BE2C (cell line): ENCODE data around the gene KCNAB2.

ENCODE experiments used
- DNase-seq: peaks from one replicate; pipeline ENCODE4 v3.0.0-alpha.2; 2020
- H3K27me3 ChIP-seq: fragments of 250-450 bp; sonication (Bioruptor Pico); 2 replicates; pipeline ENCODE4 v1.5.1; 2020; ENCODE audit warnings: mild to moderate bottlenecking
- H3K36me3 ChIP-seq: fragments of 250-450 bp; sonication (Bioruptor Pico); 2 replicates; pipeline ENCODE4 v1.5.1; 2020; ENCODE audit warnings: mild to moderate bottlenecking
- H3K4me1 ChIP-seq: fragments of 250-450 bp; sonication (Bioruptor Pico); 2 replicates; pipeline ENCODE4 v1.5.1; 2020
- H3K4me3 ChIP-seq: 2 replicates; pipeline ENCODE4 v1.5.1; 2011; ENCODE audit warnings: low read depth, low read length
- H3K9me3 ChIP-seq: fragments of 250-450 bp; sonication (Bioruptor Pico); 2 replicates; pipeline ENCODE4 v1.5.1; 2020
- CTCF ChIP-seq: IDR thresholded peaks from 2 replicates; pipeline ENCODE4 v1.5.1; 2012; ENCODE audit warnings: mild to moderate bottlenecking, low read depth, low read length

The KCNAB2 gene

DNA sequence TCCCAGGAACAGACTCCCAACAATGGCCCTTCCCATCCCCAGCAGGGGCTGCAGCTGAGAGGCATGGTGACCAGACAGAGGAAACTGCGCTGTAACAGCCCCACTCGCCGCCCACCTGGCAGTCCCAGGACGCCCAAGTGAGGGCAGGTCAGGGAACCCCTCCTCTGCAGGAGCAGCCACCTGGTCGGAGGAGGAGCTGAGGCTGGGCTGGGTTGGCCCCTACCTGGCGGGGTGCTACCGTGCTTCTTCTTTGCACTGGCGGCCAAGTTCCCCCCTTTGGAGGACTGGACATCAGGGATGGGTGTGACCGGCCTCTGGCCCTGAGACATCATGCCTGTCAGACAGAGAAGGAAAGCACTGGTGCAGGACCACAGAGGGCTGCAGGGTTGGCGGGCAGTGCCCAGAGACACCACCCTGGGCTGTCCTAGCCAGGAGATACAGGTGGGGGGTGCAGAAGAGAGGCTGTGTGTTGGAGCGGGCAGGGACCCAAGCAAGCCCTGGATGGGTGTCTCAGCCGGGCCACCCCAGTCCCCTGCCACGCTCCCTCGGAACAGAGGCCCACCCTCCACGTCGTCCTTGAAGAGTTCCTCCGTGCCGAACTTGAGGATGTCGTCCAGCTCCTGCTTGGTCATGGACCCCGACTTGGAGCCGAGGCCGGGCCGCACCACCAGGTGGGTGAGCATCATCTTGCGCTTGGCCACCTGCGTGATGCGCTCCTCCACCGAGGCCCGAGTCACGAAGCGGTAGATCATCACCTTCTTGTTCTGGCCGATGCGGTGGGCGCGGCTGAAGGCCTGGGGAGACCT, 82.8 kb downstream of the KCNAB2 start:
- no peaks in the 10 kb centered on the region for H3K4me1 ChIP-seq
- H3K4me3 ChIP-seq = no peak overlapping the region
- DNase-seq = no peak
- no peak for TF ChIP-seq CTCF
- no peaks in the 10 kb centered on the region for H3K27me3 ChIP-seq
- no peaks in the 10 kb centered on the region for H3K9me3 ChIP-seq
- no peaks in the 10 kb centered on the region for H3K36me3 ChIP-seq

- no peaks in the 10 kb centered on the region for H3K9me3 ChIP-seq
- H3K36me3 ChIP-seq = no peaks in the 10 kb centered on the region
- no peak for DNase-seq
- no peaks in the 10 kb centered on the region for H3K4me1 ChIP-seq
- no peak for TF ChIP-seq CTCF
- no peak overlapping the region for H3K4me3 ChIP-seq
- no peaks in the 10 kb centered on the region for H3K27me3 ChIP-seq
Measured at GRCh38 chr1:6129313-6129712, 83.6 kb downstream of the KCNAB2 start.

- no peaks in the 10 kb centered on the region for H3K9me3 ChIP-seq
Measured at GRCh38 chr1:6130036-6130435, 84.3 kb downstream of the KCNAB2 start.

GRCh38 chr1:6130596-6130995, 84.9 kb downstream of the KCNAB2 start:
- Histone ChIP-seq H3K36me3 (no peaks in the 10 kb centered on the region), H3K27me3 (no peaks in the 10 kb centered on the region), H3K4me1 (no peaks in the 10 kb centered on the region), H3K4me3 (no peak overlapping the region), H3K9me3 (no peaks in the 10 kb centered on the region)
- no peak for TF ChIP-seq CTCF
- no peak for DNase-seq

More at GRCh38 chr1:6130036-6130435, 84.3 kb downstream of the KCNAB2 start:
- H3K36me3 ChIP-seq = no peaks in the 10 kb centered on the region
- TF ChIP-seq CTCF = no peak
- H3K4me3 ChIP-seq = no peak overlapping the region
- H3K27me3 ChIP-seq = no peaks in the 10 kb centered on the region
- no peaks in the 10 kb centered on the region for H3K4me1 ChIP-seq
- no peak for DNase-seq

DNA sequence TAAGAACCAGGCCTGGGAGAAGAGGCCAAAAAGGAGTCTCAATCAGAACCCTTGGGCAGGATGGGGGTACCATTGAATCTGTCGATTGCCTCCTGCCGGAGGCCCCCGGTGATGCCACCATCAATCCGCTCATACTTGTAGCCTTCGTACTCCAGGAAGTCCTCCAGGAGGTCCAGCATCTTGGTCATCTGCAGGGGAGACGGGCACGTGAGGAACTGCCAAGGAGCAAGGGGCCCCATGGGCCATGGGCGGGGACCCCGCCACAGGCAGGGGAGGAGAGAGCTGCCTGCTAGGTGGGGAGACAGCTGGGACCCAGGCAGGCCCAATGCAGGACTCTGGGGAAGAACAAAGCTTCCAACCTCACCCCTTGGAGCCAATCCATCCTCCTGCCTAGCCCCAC, 85.9 kb downstream of the KCNAB2 start:
- Histone ChIP-seq H3K27me3 (no peaks in the 10 kb centered on the region), H3K4me3 (no peak overlapping the region), H3K36me3 (no peaks in the 10 kb centered on the region), H3K9me3 (no peaks in the 10 kb centered on the region), H3K4me1 (no peaks in the 10 kb centered on the region)
- DNase-seq = no peak
- TF ChIP-seq CTCF = no peak

DNA sequence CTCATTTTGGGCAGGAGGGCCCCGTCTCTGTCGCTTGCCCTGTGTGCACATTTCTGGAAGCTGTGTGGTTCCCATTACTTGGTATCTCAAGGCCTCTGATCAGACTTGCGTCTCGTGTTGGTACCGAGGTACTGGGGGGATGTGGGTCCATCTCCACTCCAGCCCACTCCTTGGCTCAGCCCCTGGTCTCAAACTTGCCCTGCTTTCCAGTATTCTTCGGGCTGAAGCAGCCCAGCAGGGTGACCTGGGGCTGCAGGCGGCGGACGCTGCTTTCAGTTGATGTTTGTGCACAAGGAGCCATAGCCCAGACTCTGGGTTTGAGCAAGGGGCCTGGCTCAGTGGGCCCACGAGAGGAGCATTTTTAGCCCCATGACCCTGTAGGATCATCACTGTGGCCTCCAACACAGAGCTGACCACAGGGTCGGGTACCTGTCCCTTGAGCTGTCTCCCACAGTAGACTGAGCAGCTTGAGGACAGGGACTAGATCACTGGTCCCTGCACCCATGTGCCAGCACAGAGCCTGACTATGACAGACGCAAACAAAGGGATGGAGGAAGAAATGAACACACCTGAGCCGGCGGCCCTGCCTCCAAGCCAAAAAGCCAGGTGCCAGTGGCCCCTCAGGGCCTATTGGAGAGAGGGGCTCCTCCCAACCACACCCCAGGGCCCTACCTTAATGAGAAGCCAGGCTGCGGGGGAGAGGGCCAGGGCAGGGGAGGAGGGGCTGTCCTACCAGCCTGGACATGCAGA, 87.6 kb downstream of the KCNAB2 start:
- no peaks in the 10 kb centered on the region for H3K4me1 ChIP-seq
- H3K9me3 ChIP-seq = no peaks in the 10 kb centered on the region
- H3K4me3 ChIP-seq = no peak overlapping the region
- H3K27me3 ChIP-seq = no peaks in the 10 kb centered on the region
- TF ChIP-seq CTCF = no peak
- no peak for DNase-seq
- H3K36me3 ChIP-seq = no peaks in the 10 kb centered on the region
